Measurements from ENCODE around the gene OR1I1. TPM values are rescaled to one million over a fixed set of nuclear protein-coding genes. Genes with fewer than 3 reads are reported as not detected.
"Not testable (repeated sequence)": the region's sequence is repeated elsewhere in the genome, so short reads cannot be mapped to it uniquely, and the experiment has no call there.

The OR1I1 gene
- total RNA-seq, 1 experiment from 2014 or later = not detected

DNA sequence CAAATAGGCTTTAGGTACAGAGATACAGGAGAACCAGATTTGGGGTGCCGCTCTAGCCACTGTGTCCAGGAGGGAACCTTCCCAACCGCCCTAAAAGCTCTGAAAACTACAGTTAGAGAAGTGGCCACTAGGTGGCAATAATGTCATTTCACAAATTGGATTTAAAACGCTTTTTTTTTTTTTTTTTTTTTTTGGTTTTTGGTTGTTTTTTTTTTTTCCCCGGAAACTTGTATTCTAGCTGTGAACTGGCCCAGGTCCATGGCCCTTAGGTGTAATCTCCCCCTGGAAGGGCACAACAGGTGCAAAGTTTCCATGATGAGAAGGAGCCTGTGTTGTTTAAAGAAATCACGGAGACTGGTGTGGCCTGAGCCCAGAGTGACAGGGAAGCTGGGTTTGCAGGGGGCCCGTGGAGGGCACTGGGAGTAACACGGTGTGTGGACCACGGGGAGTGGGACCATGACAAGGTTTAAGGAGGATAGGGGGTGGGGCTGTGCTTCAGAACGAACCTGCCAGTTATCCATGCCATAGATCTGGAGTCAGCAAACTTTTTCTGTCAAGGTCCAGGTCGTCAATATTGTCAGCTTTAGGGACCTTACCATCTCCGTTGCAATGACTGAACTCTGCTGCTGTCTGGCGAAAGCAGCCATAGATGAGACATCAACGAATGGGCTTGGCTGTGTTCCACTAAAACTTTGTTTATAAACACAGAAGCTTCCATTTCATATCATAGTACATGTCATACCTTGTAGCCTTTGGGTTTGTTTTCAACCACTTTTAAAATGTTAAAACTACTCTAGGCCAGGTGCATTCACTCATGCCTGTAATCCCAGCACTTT lies 10.1 kb downstream of the OR1I1 start:
- no TSS peak for BruUV-seq (replicated peaks)
- Mint-ChIP-seq H3K27ac (ENCODE audit: unreplicated experiment) (no peak overlapping the region), H3K9me3 (ENCODE audit: low read depth, unreplicated experiment) (no peaks in the 10 kb centered on the region), H3K27me3 (ENCODE audit: unreplicated experiment) (peaks cover 23% of the 10 kb centered on the region), H3K4me1 (ENCODE audit: low read depth, unreplicated experiment) (no peaks in the 10 kb centered on the region), H3K4me3 (ENCODE audit: low read depth, unreplicated experiment) (no peak overlapping the region), H3K36me3 (ENCODE audit: insufficient read depth, unreplicated experiment) (no peaks in the 10 kb centered on the region)
- peak; percentile 45 for DNase-seq
- TF ChIP-seq, protein P1, sequence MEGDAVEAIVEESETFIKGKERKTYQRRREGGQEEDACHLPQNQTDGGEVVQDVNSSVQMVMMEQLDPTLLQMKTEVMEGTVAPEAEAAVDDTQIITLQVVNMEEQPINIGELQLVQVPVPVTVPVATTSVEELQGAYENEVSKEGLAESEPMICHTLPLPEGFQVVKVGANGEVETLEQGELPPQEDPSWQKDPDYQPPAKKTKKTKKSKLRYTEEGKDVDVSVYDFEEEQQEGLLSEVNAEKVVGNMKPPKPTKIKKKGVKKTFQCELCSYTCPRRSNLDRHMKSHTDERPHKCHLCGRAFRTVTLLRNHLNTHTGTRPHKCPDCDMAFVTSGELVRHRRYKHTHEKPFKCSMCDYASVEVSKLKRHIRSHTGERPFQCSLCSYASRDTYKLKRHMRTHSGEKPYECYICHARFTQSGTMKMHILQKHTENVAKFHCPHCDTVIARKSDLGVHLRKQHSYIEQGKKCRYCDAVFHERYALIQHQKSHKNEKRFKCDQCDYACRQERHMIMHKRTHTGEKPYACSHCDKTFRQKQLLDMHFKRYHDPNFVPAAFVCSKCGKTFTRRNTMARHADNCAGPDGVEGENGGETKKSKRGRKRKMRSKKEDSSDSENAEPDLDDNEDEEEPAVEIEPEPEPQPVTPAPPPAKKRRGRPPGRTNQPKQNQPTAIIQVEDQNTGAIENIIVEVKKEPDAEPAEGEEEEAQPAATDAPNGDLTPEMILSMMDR (IDR thresholded peaks at IDR 0.05; ENCODE audit: unreplicated experiment) = peak; percentile 44
- intact Hi-C loops (cut with micrococcal nuclease; ENCODE audit: unreplicated experiment) = loop anchor here (2.0 kb wide), 1 partner anchor 59 kb away; no protein-coding TSS in a partner anchor
- CTCF ChIA-PET = interaction anchor here (0.5 to 1.6 kb wide), 20 partner anchors 9 to 1241 kb away, joined by 3 to 10 read pairs (median 4); partner anchors contain the start of gene AKAP8L

DNA sequence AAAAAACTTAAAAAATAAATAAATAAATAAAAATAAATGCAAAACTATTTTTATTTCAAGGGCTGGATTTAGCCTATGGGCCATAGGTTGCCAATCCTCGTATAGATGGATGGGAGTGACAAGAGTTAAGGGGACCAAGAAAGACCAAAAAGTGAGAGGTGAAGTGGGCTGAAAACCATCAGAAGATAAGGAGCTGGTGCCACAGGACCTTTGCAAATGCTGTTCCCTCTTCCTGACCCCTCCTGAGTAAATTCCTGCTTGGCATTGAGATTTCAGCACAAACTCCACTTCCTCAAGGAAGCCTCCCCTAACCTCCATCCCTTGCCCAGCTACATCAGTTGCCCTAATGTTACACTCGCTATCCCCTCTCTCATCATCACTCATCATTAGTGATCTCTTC lies 11.0 kb downstream of the OR1I1 start:
- Mint-ChIP-seq H3K27ac (ENCODE audit: unreplicated experiment) (no peak overlapping the region), H3K36me3 (ENCODE audit: insufficient read depth, unreplicated experiment) (no peaks in the 10 kb centered on the region), H3K4me3 (ENCODE audit: low read depth, unreplicated experiment) (no peak overlapping the region), H3K9me3 (ENCODE audit: low read depth, unreplicated experiment) (no peaks in the 10 kb centered on the region), H3K27me3 (ENCODE audit: unreplicated experiment) (peaks cover 15% of the 10 kb centered on the region), H3K4me1 (ENCODE audit: low read depth, unreplicated experiment) (no peaks in the 10 kb centered on the region)
- no peak for DNase-seq
- intact Hi-C loops (cut with micrococcal nuclease; ENCODE audit: unreplicated experiment) = loop anchor here (2.0 kb wide), 1 partner anchor 58 kb away; no protein-coding TSS in a partner anchor
- CTCF ChIA-PET = interaction anchor here (1.6 kb wide), 1 partner anchor 8 kb away, joined by 10 read pairs; no protein-coding TSS in a partner anchor
- TF ChIP-seq, protein P1 (IDR thresholded peaks at IDR 0.05; ENCODE audit: unreplicated experiment) = no peak
- no TSS peak for BruUV-seq (replicated peaks)

DNA sequence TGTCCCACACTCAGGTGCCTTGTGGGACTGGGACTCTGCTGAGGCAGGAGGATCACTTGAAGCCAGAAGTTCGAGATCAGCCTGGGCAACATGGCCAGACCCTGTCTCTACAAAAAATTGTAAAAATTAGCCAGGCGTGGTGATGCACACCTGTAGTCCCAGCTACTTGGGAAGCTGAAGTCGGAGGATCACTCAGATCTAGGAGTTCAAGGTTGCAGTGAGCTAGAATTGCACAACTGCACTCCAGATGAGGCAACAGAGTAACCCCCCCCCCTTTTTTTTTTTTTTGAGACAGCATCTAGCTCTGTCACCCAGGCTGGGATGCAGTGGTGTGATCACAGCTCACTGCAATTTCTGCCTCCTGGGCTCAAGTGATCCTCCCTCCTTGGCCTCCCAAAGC lies 14.2 kb downstream of the OR1I1 start:
- Mint-ChIP-seq H3K4me3 (ENCODE audit: low read depth, unreplicated experiment) (no peak overlapping the region), H3K9me3 (ENCODE audit: low read depth, unreplicated experiment) (no peaks in the 10 kb centered on the region), H3K27ac (ENCODE audit: unreplicated experiment) (no peak overlapping the region), H3K4me1 (ENCODE audit: low read depth, unreplicated experiment) (no peaks in the 10 kb centered on the region), H3K36me3 (ENCODE audit: insufficient read depth, unreplicated experiment) (no peaks in the 10 kb centered on the region), H3K27me3 (ENCODE audit: unreplicated experiment) (peaks cover 16% of the 10 kb centered on the region)
- intact Hi-C loops (cut with micrococcal nuclease; ENCODE audit: unreplicated experiment) = no loop called here
- no peak for DNase-seq
- CTCF ChIA-PET = no interaction called here
- TF ChIP-seq, protein P1 (IDR thresholded peaks at IDR 0.05; ENCODE audit: unreplicated experiment) = no peak
- BruUV-seq (replicated peaks) = no TSS peak

DNA sequence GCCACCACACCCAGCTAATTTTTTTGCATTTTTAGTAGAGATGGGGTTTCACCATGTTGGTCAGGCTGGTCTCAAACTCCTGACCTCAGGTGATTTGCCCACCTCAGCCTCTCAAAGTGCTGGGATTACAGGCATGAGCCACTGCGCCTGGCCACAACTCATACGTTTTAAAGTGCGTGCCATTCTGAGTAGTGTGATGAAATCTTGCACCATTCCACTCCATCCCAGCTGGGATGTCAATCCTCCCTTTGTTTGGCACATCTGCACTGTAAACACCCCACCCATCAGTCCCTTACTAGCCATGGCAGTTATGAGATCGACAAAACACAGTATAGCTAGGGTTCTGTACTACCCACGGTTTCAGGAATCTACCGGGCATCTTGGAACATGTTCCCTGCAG lies 16.0 kb downstream of the OR1I1 start:
- DNase-seq; H3K4me1 Mint-ChIP-seq (ENCODE audit: low read depth, unreplicated experiment); H3K9me3 Mint-ChIP-seq (ENCODE audit: low read depth, unreplicated experiment); H3K4me3 Mint-ChIP-seq (ENCODE audit: low read depth, unreplicated experiment); intact Hi-C loops (cut with micrococcal nuclease; ENCODE audit: unreplicated experiment); H3K27ac Mint-ChIP-seq (ENCODE audit: unreplicated experiment); CTCF ChIA-PET; H3K36me3 Mint-ChIP-seq (ENCODE audit: insufficient read depth, unreplicated experiment); BruUV-seq (replicated peaks): not testable (repeated sequence)
- peaks cover 16% of the 10 kb centered on the region for H3K27me3 Mint-ChIP-seq (ENCODE audit: unreplicated experiment)

DNA sequence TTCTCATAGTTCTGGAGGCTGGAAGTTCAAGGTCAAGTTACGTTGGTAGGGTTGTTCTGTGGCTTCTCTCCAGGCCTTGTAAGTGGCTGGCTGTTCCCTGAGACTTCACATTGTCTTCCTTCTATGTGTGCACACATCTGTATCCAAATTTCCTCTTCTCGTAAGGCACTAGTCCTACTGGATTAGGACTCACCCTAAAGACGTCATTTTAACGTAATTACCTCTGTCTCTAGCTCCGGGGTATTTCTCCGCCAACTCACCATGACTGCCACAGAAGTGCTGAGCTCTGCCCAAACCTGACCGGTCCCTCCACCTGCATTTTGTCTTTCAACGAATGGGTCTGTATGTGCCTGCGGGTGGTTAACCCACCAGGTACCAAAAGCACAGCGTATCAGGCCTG lies 16.4 kb downstream of the OR1I1 start:
- DNase-seq = no peak
- H3K36me3 Mint-ChIP-seq (ENCODE audit: insufficient read depth, unreplicated experiment) = no peaks in the 10 kb centered on the region
- H3K9me3 Mint-ChIP-seq (ENCODE audit: low read depth, unreplicated experiment) = peaks cover under 1% of the 10 kb centered on the region
- CTCF ChIA-PET = no interaction called here
- H3K4me3 Mint-ChIP-seq (ENCODE audit: low read depth, unreplicated experiment) = no peak overlapping the region
- no peaks in the 10 kb centered on the region for H3K4me1 Mint-ChIP-seq (ENCODE audit: low read depth, unreplicated experiment)
- intact Hi-C loops (cut with micrococcal nuclease; ENCODE audit: unreplicated experiment) = no loop called here
- no TSS peak for BruUV-seq (replicated peaks)
- TF ChIP-seq, protein P1 (IDR thresholded peaks at IDR 0.05; ENCODE audit: unreplicated experiment) = no peak
- peaks cover 16% of the 10 kb centered on the region for H3K27me3 Mint-ChIP-seq (ENCODE audit: unreplicated experiment)
- no peak overlapping the region for H3K27ac Mint-ChIP-seq (ENCODE audit: unreplicated experiment)

Measured in Calu3 (cell line).